OCI-LY1 (cell line): ENCODE results near the gene SEC11A.

ENCODE experiments used
- H2AFZ ChIP-seq: fragments of 200-600 bp; sonication (generic), shearing (Covaris generic); 2 replicates; pipeline ENCODE4 v1.6.0; 2014; ENCODE audit warnings: antibody characterized with exemption, mild to moderate bottlenecking, low read length
- H3F3A ChIP-seq: fragments of 200-600 bp; sonication (generic), shearing (Covaris generic); 2 replicates; pipeline ENCODE4 v1.6.0; 2014; ENCODE audit warnings: mild to moderate bottlenecking, antibody characterized with exemption, low read length, moderate library complexity; ENCODE audit not compliant: insufficient read depth
- H3K27ac ChIP-seq: fragments of 200-600 bp; sonication (generic); 2 replicates; pipeline ENCODE4 v1.5.1; 2014; ENCODE audit warnings: low read length, mixed run types, mild to moderate bottlenecking, low read depth; ENCODE audit not compliant: poor library complexity, severe bottlenecking
- H3K27me3 ChIP-seq: fragments of 200-600 bp; sonication (generic); 2 replicates; pipeline ENCODE4 v1.6.0; 2014; ENCODE audit warnings: antibody characterized with exemption, mild to moderate bottlenecking, low read length, moderate library complexity; ENCODE audit not compliant: insufficient read depth
- H3K36me3 ChIP-seq: fragments of 200-600 bp; sonication (generic); 2 replicates; pipeline ENCODE4 v1.6.1; 2014; ENCODE audit warnings: mild to moderate bottlenecking, antibody characterized with exemption, low read length, moderate library complexity, mixed read lengths; ENCODE audit not compliant: insufficient read depth
- H3K4me1 ChIP-seq: fragments of 200-600 bp; sonication (generic); 2 replicates; pipeline ENCODE4 v1.5.1; 2014; ENCODE audit warnings: mild to moderate bottlenecking, low read length, moderate library complexity; ENCODE audit not compliant: insufficient read depth, severe bottlenecking
- H3K4me2 ChIP-seq: fragments of 200-600 bp; sonication (generic), shearing (Covaris generic); 2 replicates; pipeline ENCODE4 v1.6.1; 2014; ENCODE audit warnings: low read length
- H3K4me3 ChIP-seq: fragments of 200-600 bp; sonication (generic); 2 replicates; pipeline ENCODE4 v1.5.1; 2014; ENCODE audit warnings: low read length, low read depth, mild to moderate bottlenecking, mixed read lengths; ENCODE audit not compliant: poor library complexity, severe bottlenecking
- H3K79me2 ChIP-seq: fragments of 200-600 bp; shearing (Covaris generic); 2 replicates; pipeline ENCODE4 v1.6.1; 2016; ENCODE audit warnings: mixed run types, low read length, mixed read lengths; ENCODE audit not compliant: insufficient read depth
- H3K9ac ChIP-seq: fragments of 200-600 bp; sonication (generic), shearing (Covaris generic); 2 replicates; pipeline ENCODE4 v1.6.1; 2014; ENCODE audit warnings: mild to moderate bottlenecking, low read length, mixed read lengths
- H3K9me2 ChIP-seq: fragments of 200-600 bp; sonication (generic), shearing (Covaris generic); 2 replicates; pipeline ENCODE4 v1.6.1; 2014; ENCODE audit warnings: low read depth, mild to moderate bottlenecking, low read length, mixed read lengths
- H3K9me3 ChIP-seq: fragments of 200-600 bp; shearing (Covaris generic); 2 replicates; pipeline ENCODE4 v1.6.1; 2014; ENCODE audit warnings: low read length, mixed read lengths
- H4K20me1 ChIP-seq: fragments of 200-600 bp; sonication (generic), shearing (Covaris generic); 2 replicates; pipeline ENCODE4 v1.6.0; 2016; ENCODE audit warnings: mild to moderate bottlenecking, low read length; ENCODE audit not compliant: insufficient read depth
- EZH2 ChIP-seq: fragments of 200-600 bp; sonication (generic), shearing (Covaris generic); IDR thresholded peaks from 2 replicates; pipeline ENCODE4 v1.8.0; 2017; ENCODE audit warnings: borderline replicate concordance, mixed run types, mild to moderate bottlenecking, antibody characterized with exemption, low read length, moderate library complexity, mixed read lengths
- TF ChIP-seq, protein P1 (sequence below): fragments of 200-600 bp; sonication (generic), shearing (Covaris generic); IDR thresholded peaks from 2 replicates; pipeline ENCODE4 v1.5.1; 2017; ENCODE audit warnings: mild to moderate bottlenecking, antibody characterized with exemption, low read length, moderate library complexity, mixed read lengths

Gene SEC11A

DNA sequence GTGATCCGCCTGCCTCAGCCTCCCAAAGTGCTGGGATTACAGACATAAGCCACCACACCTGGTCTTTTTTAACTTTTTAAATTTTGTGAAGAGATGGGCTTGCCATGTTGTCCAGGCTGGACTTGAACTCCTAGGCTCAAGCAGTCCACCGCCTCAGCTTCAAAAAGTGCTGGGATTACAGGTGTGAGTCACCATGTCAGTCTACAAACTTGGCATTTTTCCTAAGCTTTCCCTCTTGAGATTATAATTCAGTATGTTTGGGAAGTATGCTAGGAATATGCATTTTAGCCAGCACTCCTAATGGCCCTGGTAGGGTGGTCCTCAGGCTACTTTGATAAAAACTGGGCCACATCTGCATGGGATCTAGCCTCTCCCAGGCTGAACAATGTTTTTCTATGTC, 66.2 kb downstream of the SEC11A start:
- H3K9me2 ChIP-seq, result no peaks in the 10 kb centered on the region
- H3K79me2 ChIP-seq, result no peaks in the 10 kb centered on the region
- H3K27me3 ChIP-seq, result no peaks in the 10 kb centered on the region
- TF ChIP-seq, protein P1, sequence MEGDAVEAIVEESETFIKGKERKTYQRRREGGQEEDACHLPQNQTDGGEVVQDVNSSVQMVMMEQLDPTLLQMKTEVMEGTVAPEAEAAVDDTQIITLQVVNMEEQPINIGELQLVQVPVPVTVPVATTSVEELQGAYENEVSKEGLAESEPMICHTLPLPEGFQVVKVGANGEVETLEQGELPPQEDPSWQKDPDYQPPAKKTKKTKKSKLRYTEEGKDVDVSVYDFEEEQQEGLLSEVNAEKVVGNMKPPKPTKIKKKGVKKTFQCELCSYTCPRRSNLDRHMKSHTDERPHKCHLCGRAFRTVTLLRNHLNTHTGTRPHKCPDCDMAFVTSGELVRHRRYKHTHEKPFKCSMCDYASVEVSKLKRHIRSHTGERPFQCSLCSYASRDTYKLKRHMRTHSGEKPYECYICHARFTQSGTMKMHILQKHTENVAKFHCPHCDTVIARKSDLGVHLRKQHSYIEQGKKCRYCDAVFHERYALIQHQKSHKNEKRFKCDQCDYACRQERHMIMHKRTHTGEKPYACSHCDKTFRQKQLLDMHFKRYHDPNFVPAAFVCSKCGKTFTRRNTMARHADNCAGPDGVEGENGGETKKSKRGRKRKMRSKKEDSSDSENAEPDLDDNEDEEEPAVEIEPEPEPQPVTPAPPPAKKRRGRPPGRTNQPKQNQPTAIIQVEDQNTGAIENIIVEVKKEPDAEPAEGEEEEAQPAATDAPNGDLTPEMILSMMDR, result no peak
- TF ChIP-seq EZH2, result no peak
- peaks cover 16% of the 10 kb centered on the region for H3K4me1 ChIP-seq
- no peak overlapping the region for H3K27ac ChIP-seq
- H3K9me3 ChIP-seq, result no peaks in the 10 kb centered on the region
- H3K36me3 ChIP-seq, result peaks cover 72% of the 10 kb centered on the region
- H3K9ac ChIP-seq, result no peak overlapping the region
- H3K4me2 ChIP-seq, result no peak overlapping the region
- H3K4me3 ChIP-seq, result no peak overlapping the region
- no peak overlapping the region for H2AFZ ChIP-seq
- no peaks in the 10 kb centered on the region for H3F3A ChIP-seq
- no peaks in the 10 kb centered on the region for H4K20me1 ChIP-seq

DNA sequence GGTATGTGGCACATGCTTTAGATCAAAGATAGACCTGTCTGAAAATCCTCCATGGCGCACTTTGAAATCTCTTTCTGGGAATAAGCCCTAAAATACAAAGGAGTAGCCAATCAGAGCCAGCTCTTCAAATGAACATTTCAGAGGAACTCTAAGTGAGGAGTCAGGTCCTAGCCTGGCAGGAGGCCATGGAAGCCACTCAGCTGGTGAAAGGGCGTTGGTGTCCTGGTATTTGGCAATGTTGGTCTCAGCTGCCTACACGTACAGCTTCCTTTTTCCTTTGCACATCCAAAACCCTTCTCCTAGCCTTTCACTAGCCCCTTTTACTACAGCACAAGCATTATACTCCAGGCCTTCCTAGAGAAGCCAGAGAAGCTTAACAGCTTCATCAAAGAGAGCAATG, 67.4 kb downstream of the SEC11A start:
- H3K79me2 ChIP-seq, result no peaks in the 10 kb centered on the region
- H4K20me1 ChIP-seq, result no peaks in the 10 kb centered on the region
- H3K4me2 ChIP-seq, result no peak overlapping the region
- H3F3A ChIP-seq, result no peaks in the 10 kb centered on the region
- no peaks in the 10 kb centered on the region for H3K9me2 ChIP-seq
- no peak overlapping the region for H3K4me3 ChIP-seq
- no peaks in the 10 kb centered on the region for H3K27me3 ChIP-seq
- H3K27ac ChIP-seq, result no peak overlapping the region
- H2AFZ ChIP-seq, result no peak overlapping the region
- peaks cover 14% of the 10 kb centered on the region for H3K4me1 ChIP-seq
- H3K9me3 ChIP-seq, result no peaks in the 10 kb centered on the region
- TF ChIP-seq, protein P1, result no peak
- no peak for TF ChIP-seq EZH2
- H3K9ac ChIP-seq, result no peak overlapping the region
- peaks cover 79% of the 10 kb centered on the region for H3K36me3 ChIP-seq

DNA sequence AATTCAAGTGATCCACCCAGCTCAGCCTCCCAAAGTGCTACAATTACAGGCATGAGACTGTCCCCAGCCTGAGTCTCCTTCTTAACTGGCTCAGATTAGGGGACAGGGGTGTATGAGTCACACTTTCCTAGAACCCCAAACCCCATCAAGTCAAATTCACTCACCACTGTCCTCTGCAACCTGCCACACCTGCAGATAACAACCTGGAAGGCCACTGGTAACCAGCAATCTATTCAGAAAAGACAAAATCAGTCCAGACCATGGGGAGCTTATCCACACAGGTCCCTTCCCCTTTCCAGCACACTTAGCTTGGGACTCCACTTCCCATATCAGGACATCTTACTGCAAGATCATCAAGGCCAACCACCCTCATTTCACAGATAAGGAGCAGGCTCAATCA, 68.2 kb downstream of the SEC11A start:
- Histone ChIP-seq H3K36me3 (peaks cover 87% of the 10 kb centered on the region), H3K4me3 (no peak overlapping the region), H3K27ac (no peak overlapping the region), H2AFZ (no peak overlapping the region), H3K9me3 (no peaks in the 10 kb centered on the region), H4K20me1 (no peaks in the 10 kb centered on the region), H3K9me2 (no peaks in the 10 kb centered on the region), H3K9ac (no peak overlapping the region), H3K27me3 (no peaks in the 10 kb centered on the region), H3K79me2 (no peaks in the 10 kb centered on the region), H3K4me1 (peaks cover 6% of the 10 kb centered on the region), H3K4me2 (no peak overlapping the region), H3F3A (no peaks in the 10 kb centered on the region)
- TF ChIP-seq, protein P1, result no peak
- no peak for TF ChIP-seq EZH2
